Activated naive CD8-positive, alpha-beta T cell (primary cell): Measurements from ENCODE around the gene MRAP.

Experiments used
- H3K27ac Mint-ChIP-seq: one replicate; pipeline ENCODE4 v1.8.0; 2021; ENCODE audit warnings: mixed read lengths
- H3K27me3 Mint-ChIP-seq: one replicate; pipeline ENCODE4 v1.8.0; 2021; ENCODE audit warnings: mixed read lengths
- H3K36me3 Mint-ChIP-seq: one replicate; pipeline ENCODE4 v1.8.0; 2021; ENCODE audit warnings: mixed read lengths
- H3K4me1 Mint-ChIP-seq: one replicate; pipeline ENCODE4 v1.8.0; 2021; ENCODE audit warnings: low read depth, mixed read lengths
- H3K4me3 Mint-ChIP-seq: one replicate; pipeline ENCODE4 v1.8.0; 2021; ENCODE audit warnings: mild to moderate bottlenecking, mixed read lengths
- H3K9me3 Mint-ChIP-seq: one replicate; pipeline ENCODE4 v1.8.0; 2021; ENCODE audit warnings: low read depth, mixed read lengths

Gene MRAP

DNA sequence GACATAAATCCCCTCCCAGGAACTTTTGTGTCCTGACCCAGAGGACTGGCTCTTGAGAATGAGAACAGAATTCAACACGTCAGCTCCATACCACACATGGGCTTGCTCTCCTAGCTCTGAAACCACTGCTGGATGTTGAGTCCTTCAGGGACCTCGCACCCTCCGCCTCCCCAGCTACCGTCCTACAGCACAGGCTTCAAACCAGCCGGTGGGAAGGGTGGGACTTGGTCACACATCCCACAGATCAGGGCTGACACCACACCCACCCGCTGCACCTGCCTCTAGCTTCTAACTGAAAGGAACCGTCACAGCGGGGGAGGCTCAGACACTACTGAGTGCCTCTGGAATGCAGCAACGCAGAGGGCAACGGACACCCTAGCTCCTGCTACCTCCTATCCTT is 24.0 kb downstream of the MRAP start:
- Mint-ChIP-seq H3K4me3 (no peak overlapping the region), H3K4me1 (peaks cover 2% of the 10 kb centered on the region), H3K36me3 (peaks cover 12% of the 10 kb centered on the region), H3K27me3 (no peaks in the 10 kb centered on the region), H3K27ac (no peak overlapping the region), H3K9me3 (no peaks in the 10 kb centered on the region)

DNA sequence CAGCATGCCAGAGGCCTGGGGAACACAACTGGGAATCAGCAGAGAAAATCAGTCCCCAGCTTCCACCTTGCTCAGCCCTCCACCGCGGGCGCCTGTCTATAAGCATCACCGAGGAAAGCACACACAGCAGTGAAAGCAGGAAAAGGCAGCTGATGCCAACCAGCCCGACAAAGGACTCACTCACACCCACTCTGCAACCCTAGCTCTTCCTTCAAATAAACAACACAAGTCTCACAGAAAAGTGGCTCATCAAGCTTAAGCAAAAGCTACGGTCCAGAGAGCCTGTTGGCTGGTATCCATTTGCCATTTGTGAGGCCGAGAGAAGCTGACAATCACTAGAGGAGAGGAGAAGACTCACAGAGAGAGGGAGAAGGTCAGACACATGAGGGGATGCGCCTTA is 27.1 kb downstream of the MRAP start:
- no peaks in the 10 kb centered on the region for H3K27me3 Mint-ChIP-seq
- peaks cover 17% of the 10 kb centered on the region for H3K36me3 Mint-ChIP-seq
- peaks cover 2% of the 10 kb centered on the region for H3K4me1 Mint-ChIP-seq
- no peak overlapping the region for H3K27ac Mint-ChIP-seq
- no peaks in the 10 kb centered on the region for H3K9me3 Mint-ChIP-seq
- no peak overlapping the region for H3K4me3 Mint-ChIP-seq

DNA sequence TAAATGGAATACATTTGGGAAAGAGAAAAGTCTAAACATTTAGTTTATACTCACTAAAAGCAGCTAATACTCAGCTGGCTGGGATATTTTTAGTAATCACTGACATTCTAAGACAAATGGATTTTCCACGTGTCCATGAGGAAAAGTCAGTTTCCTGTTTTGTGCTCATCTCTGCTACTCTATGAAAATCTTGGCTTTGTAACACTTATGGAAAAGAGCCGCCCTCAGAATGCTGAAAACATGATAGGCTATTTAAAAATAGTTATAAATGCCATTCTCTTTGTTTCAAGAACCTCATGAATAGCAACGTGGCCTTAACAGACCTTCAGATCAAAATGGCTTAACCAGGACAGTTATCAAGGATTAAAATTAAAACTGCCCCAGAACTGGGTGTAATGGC is 29.9 kb downstream of the MRAP start:
- no peaks in the 10 kb centered on the region for H3K9me3 Mint-ChIP-seq
- no peak overlapping the region for H3K4me3 Mint-ChIP-seq

DNA sequence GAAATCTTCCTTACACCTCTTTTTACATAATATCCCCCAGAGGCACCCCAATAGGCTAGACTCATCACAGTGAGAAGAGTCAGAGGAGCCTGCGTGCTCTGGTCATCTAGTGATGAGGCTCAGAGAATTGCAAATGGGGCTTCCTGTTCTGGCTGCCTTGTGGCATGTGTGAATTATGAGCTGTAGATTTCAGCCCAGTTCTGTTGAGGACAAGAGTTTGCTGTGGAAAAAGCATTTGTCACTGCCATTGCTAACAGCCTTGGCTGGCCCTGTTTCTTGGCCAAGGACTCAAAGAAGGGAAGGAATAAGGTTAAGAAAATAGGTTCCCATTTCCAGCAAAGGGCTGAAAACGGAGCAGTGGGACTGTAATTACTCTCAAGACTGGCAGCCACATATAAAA is 30.7 kb downstream of the MRAP start:
- Mint-ChIP-seq H3K27ac (no peak overlapping the region), H3K9me3 (no peaks in the 10 kb centered on the region), H3K36me3 (peaks cover 28% of the 10 kb centered on the region), H3K4me3 (no peak overlapping the region), H3K4me1 (peaks cover 2% of the 10 kb centered on the region), H3K27me3 (no peaks in the 10 kb centered on the region)

More for the DNA sequence above, 29.9 kb downstream of the MRAP start:
- no peak overlapping the region for H3K27ac Mint-ChIP-seq
- peaks cover 26% of the 10 kb centered on the region for H3K36me3 Mint-ChIP-seq
- H3K4me1 Mint-ChIP-seq, result peaks cover 2% of the 10 kb centered on the region
- H3K27me3 Mint-ChIP-seq, result no peaks in the 10 kb centered on the region

DNA sequence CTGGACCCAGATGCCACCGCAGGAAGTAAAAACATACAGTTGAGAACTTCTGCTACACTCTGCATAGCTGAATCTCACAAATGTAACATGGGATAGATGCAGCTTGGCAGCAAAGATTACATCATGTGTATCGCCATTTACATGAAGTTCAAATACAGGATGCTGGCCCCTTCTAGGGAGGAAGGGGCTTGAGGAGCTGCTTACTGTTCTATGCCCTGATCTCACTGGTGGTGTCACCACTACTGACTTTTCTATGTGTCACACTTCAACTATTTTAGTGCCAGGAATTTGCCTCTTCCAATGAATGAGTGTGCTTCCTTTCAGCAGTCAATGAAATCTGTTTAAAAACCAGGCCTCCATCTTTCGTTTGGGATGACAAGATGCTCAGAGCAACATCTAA is 31.1 kb downstream of the MRAP start:
- Mint-ChIP-seq H3K27ac (no peak overlapping the region), H3K36me3 (peaks cover 28% of the 10 kb centered on the region), H3K4me3 (no peak overlapping the region), H3K4me1 (peaks cover 2% of the 10 kb centered on the region), H3K9me3 (no peaks in the 10 kb centered on the region), H3K27me3 (no peaks in the 10 kb centered on the region)

DNA sequence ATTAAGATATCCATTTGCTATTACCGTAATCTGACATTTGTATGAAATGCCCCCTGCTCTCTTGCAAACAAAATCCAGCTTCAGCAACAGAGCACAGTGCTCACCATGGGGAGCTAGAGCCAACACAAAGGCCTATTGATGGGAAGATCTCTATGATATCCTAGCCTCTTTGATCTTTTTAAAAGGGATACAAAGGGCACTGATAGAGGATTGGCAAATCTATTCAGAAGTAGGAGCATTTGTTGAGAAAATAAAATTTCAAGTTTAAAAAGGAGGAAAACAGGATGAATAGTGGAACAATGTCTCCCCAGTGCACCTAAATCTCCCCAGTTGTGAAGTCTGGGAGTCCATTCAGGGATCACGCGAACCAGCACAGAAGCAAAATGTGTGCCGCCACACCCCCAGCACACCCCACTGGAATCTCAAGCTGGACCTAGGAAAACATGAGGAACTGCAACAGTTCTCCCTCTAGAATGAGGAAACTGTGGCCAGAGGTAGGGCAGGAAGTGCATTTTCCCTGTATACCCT is 32.2 kb downstream of the MRAP start:
- no peaks in the 10 kb centered on the region for H3K27me3 Mint-ChIP-seq
- no peak overlapping the region for H3K4me3 Mint-ChIP-seq
- no peak overlapping the region for H3K27ac Mint-ChIP-seq
- peaks cover 26% of the 10 kb centered on the region for H3K36me3 Mint-ChIP-seq
- peaks cover 2% of the 10 kb centered on the region for H3K4me1 Mint-ChIP-seq
- no peaks in the 10 kb centered on the region for H3K9me3 Mint-ChIP-seq

DNA sequence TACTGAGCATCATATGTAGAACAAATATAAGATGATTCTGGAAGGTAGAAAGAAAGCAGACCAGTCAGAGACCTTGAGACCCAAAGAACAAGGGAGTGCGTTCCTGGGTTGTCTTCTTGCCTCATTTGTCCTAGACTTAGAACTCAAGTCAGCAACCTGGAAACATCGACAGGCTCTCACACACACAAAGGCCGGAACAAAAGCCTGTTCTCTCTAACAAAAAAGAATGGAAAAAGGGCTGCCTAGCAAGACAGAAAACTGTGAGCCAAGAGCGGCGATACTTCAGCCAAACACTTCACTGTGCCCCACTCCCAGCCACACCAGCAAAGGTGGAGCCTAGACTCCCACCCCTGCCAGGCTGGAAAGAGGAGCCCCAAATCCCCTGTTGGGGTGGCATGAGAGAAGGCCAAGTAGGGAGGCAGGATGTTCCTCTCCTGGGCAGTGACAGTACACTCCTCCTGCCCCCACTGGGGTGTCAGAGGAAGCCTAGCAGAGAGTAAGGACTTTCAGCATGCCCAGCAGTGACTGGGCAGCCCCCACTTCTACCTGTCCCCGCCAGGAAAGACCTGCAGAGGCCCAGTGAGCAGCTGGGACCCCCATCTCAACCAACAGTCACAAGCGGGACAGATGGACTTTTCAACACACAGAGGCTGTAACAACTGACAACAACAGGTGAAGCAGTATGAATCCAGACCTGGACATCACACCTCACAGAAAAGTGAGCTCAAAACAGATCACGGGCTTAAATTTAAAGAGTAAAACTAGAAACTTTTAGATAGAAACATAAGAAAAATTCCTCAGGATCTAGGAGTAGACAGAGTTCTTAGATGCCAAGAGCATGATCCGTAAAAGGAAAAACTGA is 33.0 kb downstream of the MRAP start:
- no peak overlapping the region for H3K4me3 Mint-ChIP-seq
- peaks cover 2% of the 10 kb centered on the region for H3K4me1 Mint-ChIP-seq
- H3K27me3 Mint-ChIP-seq, result no peaks in the 10 kb centered on the region
- peaks cover 23% of the 10 kb centered on the region for H3K36me3 Mint-ChIP-seq
- no peak overlapping the region for H3K27ac Mint-ChIP-seq
- no peaks in the 10 kb centered on the region for H3K9me3 Mint-ChIP-seq

DNA sequence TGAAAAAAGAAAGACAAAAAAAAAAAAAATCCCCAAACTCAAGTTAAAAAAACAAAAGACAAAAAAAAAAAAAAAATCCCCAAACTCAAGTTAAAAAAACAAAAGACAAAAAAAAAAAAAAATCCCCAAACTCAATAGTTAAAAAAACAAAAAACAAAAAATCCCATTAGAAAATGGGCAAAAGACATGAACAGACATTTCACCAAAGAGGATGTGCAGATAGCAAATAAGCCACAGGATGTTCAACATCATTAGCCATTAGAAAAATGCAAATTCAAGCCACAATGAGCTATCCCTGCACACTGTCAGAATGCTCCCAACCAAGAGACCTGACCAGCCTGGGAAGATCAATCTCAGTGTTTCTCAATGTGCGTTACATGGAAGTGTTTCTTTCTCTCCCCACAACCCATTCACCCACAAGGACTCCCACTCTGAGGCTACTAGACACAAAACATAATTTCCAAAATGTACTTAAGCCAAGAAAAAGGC is 33.9 kb downstream of the MRAP start:
- peaks cover 19% of the 10 kb centered on the region for H3K36me3 Mint-ChIP-seq

DNA sequence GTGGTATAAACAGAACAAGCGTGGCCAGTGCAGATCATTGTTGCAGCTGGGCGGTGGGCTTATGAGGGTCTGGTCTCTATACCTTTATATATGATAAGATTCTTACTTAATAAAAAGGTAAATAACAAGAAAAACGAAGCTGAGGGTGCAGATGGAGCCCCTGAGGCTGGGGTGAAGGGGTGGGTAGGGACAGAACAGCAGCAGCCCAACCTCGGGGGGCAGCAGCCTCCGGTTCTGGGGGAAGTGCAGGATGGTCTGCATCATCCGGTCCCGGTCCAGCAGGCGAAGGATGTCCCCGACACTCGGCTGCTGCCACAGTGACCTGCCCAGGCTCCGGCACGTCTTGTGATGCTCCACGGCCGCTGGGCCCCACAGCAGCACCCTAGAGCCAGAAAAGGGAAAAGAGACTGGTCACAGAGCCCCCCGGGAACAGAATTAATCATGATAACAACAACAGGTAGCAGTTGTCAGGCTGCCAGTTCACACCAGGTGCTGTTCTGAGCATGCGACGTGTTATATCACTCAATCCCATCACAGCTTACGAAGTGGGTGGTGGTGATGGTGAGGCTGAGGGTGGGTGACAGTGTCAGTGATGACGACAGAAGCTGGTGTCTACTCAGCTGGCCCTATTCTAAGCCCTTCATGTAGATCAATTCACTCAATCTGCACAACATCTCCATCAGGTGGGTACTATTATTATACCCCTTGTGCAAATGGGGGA is 35.5 kb downstream of the MRAP start:
- H3K27ac Mint-ChIP-seq, result no peak overlapping the region
- no peaks in the 10 kb centered on the region for H3K9me3 Mint-ChIP-seq
- no peak overlapping the region for H3K4me3 Mint-ChIP-seq
- H3K4me1 Mint-ChIP-seq, result no peaks in the 10 kb centered on the region
- H3K27me3 Mint-ChIP-seq, result no peaks in the 10 kb centered on the region
- peaks cover 26% of the 10 kb centered on the region for H3K36me3 Mint-ChIP-seq

More for the DNA sequence above, 33.9 kb downstream of the MRAP start:
- Mint-ChIP-seq H3K4me3 (no peak overlapping the region), H3K27me3 (no peaks in the 10 kb centered on the region), H3K4me1 (no peaks in the 10 kb centered on the region), H3K9me3 (no peaks in the 10 kb centered on the region), H3K27ac (no peak overlapping the region)

DNA sequence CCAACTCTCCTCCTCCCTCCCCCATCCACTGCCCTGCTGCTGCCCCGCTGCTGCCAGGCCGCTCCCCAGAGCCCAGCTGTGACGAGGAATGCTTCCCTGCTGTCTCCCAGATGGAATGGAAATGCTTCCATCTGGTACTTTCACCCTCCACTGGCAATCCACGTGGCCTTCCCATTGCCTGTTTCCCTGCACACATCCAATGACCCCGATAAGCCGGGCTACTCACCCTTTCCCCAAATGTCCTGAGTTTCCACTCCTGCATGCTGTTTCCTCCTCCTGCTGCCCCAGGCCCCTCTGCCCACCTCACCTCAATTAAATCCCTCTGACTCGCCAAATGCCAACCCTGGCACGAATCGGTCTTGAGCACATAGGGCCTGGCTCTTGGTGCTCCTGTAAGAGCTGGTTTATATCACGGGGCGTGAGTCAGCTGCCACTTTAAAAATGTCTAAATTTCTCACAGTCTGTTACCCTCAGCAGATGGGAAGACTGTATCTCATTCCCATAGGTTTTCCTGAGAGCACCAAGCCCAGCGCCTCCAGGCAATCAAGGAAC is 36.4 kb downstream of the MRAP start:
- no peaks in the 10 kb centered on the region for H3K9me3 Mint-ChIP-seq
- H3K4me3 Mint-ChIP-seq, result no peak overlapping the region
- peaks cover 27% of the 10 kb centered on the region for H3K36me3 Mint-ChIP-seq
- no peak overlapping the region for H3K27ac Mint-ChIP-seq
- no peaks in the 10 kb centered on the region for H3K27me3 Mint-ChIP-seq
- H3K4me1 Mint-ChIP-seq, result no peaks in the 10 kb centered on the region

DNA sequence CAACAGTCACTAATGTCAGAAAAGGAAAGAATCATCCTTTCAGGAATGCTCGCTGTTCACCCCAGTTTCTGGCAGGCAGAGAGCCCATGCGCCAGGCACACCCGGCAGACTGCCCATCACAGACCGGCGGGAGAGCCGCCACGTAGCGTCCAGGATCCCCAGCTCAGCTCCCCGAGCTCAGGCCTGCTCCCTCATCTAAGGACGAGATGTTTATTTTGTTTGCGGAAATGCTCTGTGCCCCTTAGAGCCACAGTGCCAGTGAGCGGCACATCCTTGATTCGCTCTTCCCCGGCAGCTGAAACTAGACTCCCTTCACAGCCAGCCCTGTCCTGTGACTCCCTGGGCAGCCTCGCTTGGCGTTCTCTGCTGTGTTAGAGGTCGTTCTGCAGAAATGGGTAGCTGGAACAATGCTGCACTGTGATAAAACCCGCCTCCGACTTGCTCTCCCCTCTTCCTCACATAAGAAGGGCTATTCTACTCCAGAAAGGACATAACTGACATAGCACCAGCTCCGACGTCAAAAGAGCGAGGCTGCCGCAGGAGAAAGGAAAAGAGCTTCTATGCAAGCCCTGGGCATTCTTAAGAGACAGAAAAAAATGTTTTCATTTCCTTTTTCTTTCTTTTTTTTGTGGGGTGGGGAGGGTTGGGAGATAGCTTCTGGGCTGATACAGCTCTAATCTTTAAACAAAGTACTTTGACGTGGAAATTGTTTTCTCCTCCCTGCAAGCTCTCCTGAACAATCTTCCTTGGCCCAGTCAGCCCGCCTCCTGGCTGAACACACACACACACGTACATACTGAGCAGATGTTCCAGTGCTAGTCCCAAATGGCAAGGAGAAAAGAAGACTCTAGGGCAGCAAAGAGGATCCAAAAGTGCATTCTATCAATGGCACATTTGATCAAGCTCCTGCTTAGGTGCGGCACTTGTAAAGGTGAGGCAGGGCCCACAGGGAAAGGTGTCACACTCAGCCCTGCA is 37.2 kb downstream of the MRAP start:
- no peak overlapping the region for H3K4me3 Mint-ChIP-seq
- no peaks in the 10 kb centered on the region for H3K4me1 Mint-ChIP-seq
- H3K9me3 Mint-ChIP-seq, result no peaks in the 10 kb centered on the region
- H3K27me3 Mint-ChIP-seq, result no peaks in the 10 kb centered on the region
- H3K36me3 Mint-ChIP-seq, result peaks cover 26% of the 10 kb centered on the region
- H3K27ac Mint-ChIP-seq, result no peak overlapping the region

DNA sequence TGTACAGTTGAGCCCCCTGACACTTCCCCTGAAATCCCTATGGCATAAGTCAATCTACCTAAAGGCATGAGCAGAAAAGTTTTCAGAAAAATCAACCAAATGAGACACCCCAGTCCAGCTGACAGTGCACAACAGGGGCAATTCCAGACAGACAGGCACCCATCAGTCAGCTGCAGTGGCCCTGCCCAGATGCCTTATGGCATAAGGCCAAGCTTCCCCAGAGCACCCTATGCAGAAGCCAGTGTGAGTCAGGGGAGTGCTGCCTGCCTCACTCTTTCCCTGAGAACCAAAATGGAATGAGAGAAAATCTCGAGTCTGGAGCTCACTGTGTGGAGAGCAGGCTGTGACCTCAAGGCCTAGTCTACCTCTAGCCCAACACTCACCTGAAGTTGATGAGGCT is 38.1 kb downstream of the MRAP start:
- Mint-ChIP-seq H3K27me3 (no peaks in the 10 kb centered on the region), H3K36me3 (peaks cover 26% of the 10 kb centered on the region), H3K4me1 (no peaks in the 10 kb centered on the region), H3K4me3 (no peak overlapping the region), H3K27ac (no peak overlapping the region), H3K9me3 (no peaks in the 10 kb centered on the region)

DNA sequence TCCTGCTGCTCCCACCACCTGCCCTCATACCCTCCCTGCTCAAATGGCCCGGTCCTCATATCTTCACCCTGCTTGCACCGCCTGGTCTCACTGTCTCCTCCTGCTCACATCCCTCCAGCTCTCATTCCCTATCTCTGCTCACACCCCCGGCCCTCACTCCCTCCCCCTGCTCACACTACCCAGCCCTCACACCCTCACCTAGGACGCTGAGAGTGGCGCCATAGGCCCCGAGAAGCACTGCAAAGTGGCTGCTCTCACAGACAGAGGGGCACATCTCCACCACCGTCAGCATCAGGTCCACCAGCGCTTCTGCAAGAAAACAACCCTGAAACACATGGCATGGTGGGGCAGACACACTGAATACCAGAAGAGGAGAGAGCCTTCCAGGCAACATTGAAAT is 38.6 kb downstream of the MRAP start:
- H3K27ac Mint-ChIP-seq, result no peak overlapping the region
- no peaks in the 10 kb centered on the region for H3K9me3 Mint-ChIP-seq
- H3K4me3 Mint-ChIP-seq, result no peak overlapping the region
- no peaks in the 10 kb centered on the region for H3K4me1 Mint-ChIP-seq
- H3K27me3 Mint-ChIP-seq, result no peaks in the 10 kb centered on the region
- H3K36me3 Mint-ChIP-seq, result peaks cover 26% of the 10 kb centered on the region

DNA sequence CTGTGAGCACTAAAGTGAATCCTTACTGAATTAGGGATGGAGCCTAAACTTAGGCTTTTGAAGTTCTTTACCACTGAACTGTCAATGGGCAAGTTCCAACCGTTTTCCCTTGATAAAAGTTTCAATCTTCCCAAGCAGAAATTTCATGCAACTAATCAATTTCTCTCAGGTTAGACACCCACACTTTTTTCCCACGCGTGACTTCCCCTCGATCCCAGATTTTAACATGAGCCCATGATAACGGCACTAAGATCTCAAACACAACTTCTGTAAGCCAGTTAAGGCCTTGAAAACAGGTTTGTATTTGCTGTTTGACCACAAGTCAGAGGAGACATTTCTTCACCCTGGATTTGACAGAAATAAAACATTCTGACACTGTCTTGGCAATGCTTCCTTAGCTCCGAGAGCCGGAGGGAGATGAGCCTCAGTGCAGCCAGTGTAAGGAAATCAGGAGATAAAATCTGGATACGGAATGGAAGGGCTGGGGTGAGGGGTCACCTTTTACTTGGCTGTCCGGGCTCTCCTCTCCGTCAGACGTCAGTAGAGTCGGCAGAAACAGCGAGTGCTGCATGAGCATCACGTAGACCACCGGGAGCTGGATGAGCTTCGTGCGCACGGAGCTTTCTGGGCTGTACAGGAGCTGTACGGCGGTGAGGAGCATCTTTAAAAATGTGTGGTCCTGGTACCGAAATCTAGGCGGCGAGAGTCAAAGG is 39.7 kb downstream of the MRAP start:
- H3K4me3 Mint-ChIP-seq, result no peak overlapping the region
- H3K36me3 Mint-ChIP-seq, result peaks cover 22% of the 10 kb centered on the region
- no peaks in the 10 kb centered on the region for H3K9me3 Mint-ChIP-seq
- H3K27ac Mint-ChIP-seq, result no peak overlapping the region
- H3K27me3 Mint-ChIP-seq, result no peaks in the 10 kb centered on the region
- no peaks in the 10 kb centered on the region for H3K4me1 Mint-ChIP-seq
